GM23338 (cell line): Measurements from ENCODE around the gene HACD2.

Experiments
- CREB1 ChIP-seq: fragments of 250-450 bp; sonication (Bioruptor Pico); IDR thresholded peaks from 2 replicates; pipeline ENCODE4 v1.5.0; 2020; ENCODE audit warnings: low read depth, mild to moderate bottlenecking, moderate library complexity
- CTCF ChIP-seq, 2 experiments: fragments of 200-600 bp in 1 of 2; sonication (generic) in 1 of 2; conservative IDR thresholded peaks; 2 replicates each; pipeline versions ENCODE4 v1.5.1 to v1.6.1; 2016 to 2017; ENCODE audit warnings: antibody characterized with exemption in 2 of 2, low read depth in 2 of 2, mild to moderate bottlenecking in 2 of 2, moderate library complexity in 1 of 2
- ETS1 ChIP-seq: IDR thresholded peaks from 2 replicates; pipeline ENCODE4 v1.6.1; 2016; ENCODE audit warnings: antibody characterized with exemption
- EZH2 ChIP-seq: fragments of 200-600 bp; sonication (generic); IDR thresholded peaks from one replicate; pipeline ENCODE4 v1.8.0; 2017; ENCODE audit warnings: antibody characterized with exemption, mild to moderate bottlenecking, low read depth; ENCODE audit not compliant: unreplicated experiment
- EZH2phosphoT487 ChIP-seq: fragments of 200-600 bp; sonication (generic); IDR thresholded peaks from one replicate; pipeline ENCODE4 v1.8.1; 2018; ENCODE audit warnings: antibody characterized with exemption; ENCODE audit not compliant: unreplicated experiment
- JUNB ChIP-seq: IDR thresholded peaks from one replicate; pipeline ENCODE4 v1.6.1; 2016; ENCODE audit warnings: antibody characterized with exemption; ENCODE audit not compliant: unreplicated experiment
- NANOG ChIP-seq: IDR thresholded peaks from 2 replicates; pipeline ENCODE4 v1.6.1; 2016; ENCODE audit warnings: antibody characterized with exemption, borderline replicate concordance
- POLR2AphosphoS5 ChIP-seq: IDR thresholded peaks from 2 replicates; pipeline ENCODE4 v1.6.1; 2016; ENCODE audit warnings: antibody characterized with exemption, low read depth
- REST ChIP-seq: IDR thresholded peaks from one replicate; pipeline ENCODE4 v1.6.1; 2018; ENCODE audit warnings: antibody characterized with exemption; ENCODE audit not compliant: unreplicated experiment
- ZNF331 ChIP-seq: fragments of 250-450 bp; sonication (Bioruptor Pico); IDR thresholded peaks from 2 replicates; pipeline ENCODE4 v1.5.0; 2020; ENCODE audit warnings: low read depth, mild to moderate bottlenecking, moderate library complexity

GRCh38 chr3:123503203-123503602 lies 81.7 kb downstream of the HACD2 start:
- TF ChIP-seq NANOG: no peak
- no peak for TF ChIP-seq REST
- TF ChIP-seq ETS1: no peak
- no peak for TF ChIP-seq CTCF (conservative IDR thresholded peaks at IDR 0.05; ENCODE audit: low read depth in 2 of 2)
- no peak for TF ChIP-seq EZH2
- TF ChIP-seq ZNF331 (CRISPR knock-in tag): no peak
- no peak for TF ChIP-seq POLR2AphosphoS5
- TF ChIP-seq EZH2phosphoT487: no peak
- no peak for TF ChIP-seq JUNB
- TF ChIP-seq CREB1 (CRISPR knock-in tag): no peak
